Suppressor macrophage (primary cell): ENCODE measurements around the gene DRD5.

Experiments used
- DNase-seq, 4 experiments: peaks; one replicate each; pipeline ENCODE4 v3.0.0-alpha.2; 2020 to 2022

DRD5 gene

DNA sequence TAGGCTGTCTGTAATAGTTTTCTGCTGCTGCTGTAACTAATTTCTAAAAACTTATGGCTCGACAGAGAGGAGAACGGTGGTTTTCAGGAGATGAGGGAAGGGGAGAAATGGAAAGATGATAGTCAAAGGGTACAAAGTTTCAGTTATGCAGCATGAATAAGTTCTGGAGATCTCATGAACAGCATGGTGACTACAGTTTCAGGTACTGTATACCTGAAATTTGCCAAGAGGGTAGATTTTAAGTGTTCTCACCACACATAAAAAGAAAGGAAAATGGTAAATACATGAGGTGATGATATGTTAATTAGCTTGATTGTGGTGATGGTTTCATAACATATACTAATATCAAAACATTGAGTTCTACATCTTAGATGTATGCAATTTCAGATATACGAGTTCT is 34.9 kb downstream of the DRD5 start:
- DNase-seq = no peak

GRCh38 chr4:9820343-9820742 is 38.9 kb downstream of the DRD5 start:
- DNase-seq = no peak

- no peak for DNase-seq
Observed at GRCh38 chr4:9825049-9825448, 43.6 kb downstream of the DRD5 start.

GRCh38 chr4:9826551-9826950 is 45.1 kb downstream of the DRD5 start:
- no peak for DNase-seq

DNA sequence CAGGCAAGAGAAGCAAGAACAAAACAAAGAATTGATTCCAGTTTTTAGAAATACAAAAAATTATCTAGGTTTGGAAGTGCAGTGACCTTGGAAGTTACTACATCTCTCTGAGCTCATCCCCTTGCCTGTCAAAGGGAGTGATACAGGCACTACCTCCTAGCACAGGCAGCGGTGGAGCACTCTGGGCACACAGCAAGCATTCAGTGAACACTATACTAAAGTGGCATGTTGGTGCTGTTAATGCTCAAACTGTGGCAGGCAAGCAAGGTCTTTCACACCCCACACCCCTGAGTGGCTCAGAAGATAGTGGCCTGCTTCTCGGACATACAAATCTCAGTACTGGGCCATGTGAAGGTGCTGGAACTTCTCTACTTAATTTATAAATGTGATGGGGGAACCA is 51.2 kb downstream of the DRD5 start:
- no peak for DNase-seq

- DNase-seq = no peak
Observed at GRCh38 chr4:9833421-9833820, 52.0 kb downstream of the DRD5 start.
